Raji (cell line): Measurements from ENCODE around the gene AP3D1.

ENCODE experiments used
- POLR2A ChIP-seq: IDR thresholded peaks from 2 replicates; pipeline ENCODE4 v1.6.1; 2011; ENCODE audit warnings: low read depth, low read length, control low read depth; ENCODE audit not compliant: insufficient read depth

Gene AP3D1

GRCh38 chr19:2112516-2113320, 38.6 kb downstream of the AP3D1 start:
- no peak for TF ChIP-seq POLR2A

DNA sequence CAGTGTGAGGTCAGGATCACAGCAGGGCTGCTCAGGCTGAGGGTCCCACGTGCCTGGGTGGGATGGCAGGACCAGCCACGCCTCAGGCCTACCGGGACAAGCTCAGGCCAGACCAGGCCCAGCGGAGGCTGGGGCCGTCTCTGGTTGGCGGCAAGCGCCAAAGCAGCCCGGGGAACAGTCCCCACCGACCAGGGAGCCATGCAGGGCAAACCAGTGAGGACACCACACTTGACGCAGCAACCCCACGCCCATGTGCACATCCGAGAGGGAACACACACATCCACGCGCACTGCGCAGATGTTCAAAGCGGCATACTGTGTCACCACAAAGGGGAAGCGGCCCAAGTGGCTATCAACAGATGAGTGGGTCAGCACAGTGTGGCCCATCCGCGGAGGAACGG, 39.5 kb downstream of the AP3D1 start:
- TF ChIP-seq POLR2A: no peak

DNA sequence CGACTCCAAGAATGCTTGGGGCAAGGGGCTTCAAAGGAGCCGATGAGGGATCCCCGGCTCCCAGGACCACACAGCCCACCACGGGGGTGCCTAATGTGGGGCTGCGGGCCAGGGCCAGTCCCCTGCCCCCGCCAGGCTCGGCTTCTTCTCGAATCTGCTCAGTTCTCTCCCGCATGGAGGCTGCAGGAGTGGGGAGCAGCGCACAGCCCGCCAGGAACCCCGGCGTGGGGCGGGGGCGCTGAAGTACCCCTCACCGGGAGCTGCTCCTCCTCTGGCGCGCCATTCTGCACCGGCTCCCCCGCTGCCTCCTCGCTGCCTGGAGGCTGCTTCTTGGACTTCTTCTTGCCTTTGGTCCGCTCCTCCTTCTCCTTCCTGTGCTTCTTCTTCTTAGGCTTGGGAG, 39.9 kb downstream of the AP3D1 start:
- no peak for TF ChIP-seq POLR2A

- no peak for TF ChIP-seq POLR2A
These were observed 40.5 kb downstream of the AP3D1 start for GRCh38 chr19:2110822-2111221.

GRCh38 chr19:2109046-2109864, 42.1 kb downstream of the AP3D1 start:
- no peak for TF ChIP-seq POLR2A

DNA sequence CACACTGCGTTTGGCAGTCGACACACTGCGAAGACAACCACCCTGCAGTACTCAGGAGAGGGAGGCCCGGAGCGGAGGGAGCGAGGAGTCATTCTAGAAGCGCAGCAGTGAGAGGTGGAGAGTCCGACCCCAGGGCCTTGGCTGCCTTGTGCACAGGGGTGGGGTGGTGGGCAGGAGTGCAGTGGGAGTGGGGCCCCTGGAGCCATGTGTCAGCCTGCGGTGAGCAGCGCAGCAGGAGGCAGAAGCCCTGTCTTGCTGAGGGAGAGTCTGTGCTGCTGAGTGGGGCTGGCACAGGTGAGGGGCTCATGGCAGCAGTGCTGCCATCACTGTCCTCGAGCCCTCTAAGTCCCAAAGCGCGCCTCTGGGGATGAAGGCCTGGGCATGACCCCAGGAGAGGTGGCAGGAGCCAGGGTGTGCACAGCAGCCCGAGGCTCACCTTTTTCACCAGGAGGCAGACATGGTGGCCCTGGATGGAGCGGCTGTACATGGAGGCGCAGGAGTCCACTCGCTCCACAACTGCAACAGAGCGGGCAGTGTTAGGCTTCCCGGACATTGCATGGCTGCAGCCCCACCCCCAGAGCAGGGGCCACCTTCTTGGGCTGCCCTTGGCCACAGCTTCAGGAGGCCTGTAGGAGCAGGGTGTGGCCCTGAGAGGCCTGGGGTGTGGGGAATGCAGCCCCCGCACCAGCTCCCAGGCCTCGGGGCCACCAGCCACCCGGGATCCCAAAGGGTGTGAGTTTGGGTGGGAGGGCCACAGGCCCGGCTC, 42.9 kb downstream of the AP3D1 start:
- TF ChIP-seq POLR2A: no peak

GRCh38 chr19:2103045-2103707, 48.2 kb downstream of the AP3D1 start:
- no peak for TF ChIP-seq POLR2A

DNA sequence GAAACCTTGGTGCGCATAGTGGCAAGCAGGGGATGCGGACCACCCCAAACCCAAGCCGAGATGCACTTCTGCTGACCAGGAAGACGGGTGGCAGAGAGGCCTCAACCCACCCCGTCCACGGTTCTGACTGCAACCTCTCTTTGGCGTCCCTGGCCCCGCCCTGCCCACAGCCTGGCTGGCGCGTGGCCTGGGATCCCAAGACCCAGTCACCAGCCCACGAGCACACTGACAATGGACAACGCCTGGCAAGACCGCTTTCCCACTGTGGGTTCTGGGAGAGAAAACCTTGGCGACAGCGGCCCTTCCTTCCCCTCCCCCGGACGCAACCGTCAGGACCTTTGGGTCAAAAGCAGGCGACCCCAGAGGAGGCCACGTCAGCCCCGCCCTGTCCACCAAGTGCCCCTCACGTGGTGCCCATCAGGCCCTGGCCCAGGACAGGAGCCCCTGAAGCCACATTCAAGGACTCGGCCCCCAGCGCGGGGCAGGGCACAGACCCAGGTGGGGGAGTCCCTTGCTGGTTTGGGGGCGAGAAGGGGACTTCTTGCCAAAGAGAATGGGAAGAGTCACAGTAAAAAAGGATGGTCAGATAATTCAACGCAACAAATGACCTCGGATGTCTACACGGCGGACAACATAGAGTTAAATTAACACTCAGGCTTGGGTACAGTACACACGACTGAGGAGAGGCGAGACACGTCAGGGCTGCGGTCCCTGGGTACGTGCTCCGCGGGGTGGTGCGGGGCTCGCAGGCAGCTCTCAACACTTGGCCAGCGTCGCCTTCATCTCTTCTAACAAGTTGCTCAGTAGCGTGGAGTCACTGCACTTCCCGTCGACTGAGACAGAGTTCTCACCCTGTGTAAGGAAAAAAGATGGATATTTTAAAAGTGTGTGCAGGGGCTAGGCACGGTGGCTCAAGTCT, 49.7 kb downstream of the AP3D1 start:
- TF ChIP-seq POLR2A: no peak

DNA sequence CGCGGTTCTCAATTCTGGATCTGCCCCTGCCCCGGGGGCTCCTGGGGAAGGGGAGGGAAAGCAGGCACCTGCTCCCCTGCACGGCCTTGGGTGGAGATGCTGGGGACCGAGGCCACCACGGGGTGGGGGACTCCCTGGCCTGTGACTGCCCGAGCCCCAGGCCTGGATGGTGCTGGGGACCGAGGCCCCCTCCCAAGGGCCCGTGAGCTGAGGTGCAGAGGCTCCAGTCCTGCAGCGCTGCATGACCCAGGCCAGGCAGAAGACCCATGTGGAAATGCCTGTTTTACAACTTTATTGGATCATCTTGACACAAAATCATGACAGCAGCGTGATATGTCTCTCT, 50.7 kb downstream of the AP3D1 start:
- no peak for TF ChIP-seq POLR2A

DNA sequence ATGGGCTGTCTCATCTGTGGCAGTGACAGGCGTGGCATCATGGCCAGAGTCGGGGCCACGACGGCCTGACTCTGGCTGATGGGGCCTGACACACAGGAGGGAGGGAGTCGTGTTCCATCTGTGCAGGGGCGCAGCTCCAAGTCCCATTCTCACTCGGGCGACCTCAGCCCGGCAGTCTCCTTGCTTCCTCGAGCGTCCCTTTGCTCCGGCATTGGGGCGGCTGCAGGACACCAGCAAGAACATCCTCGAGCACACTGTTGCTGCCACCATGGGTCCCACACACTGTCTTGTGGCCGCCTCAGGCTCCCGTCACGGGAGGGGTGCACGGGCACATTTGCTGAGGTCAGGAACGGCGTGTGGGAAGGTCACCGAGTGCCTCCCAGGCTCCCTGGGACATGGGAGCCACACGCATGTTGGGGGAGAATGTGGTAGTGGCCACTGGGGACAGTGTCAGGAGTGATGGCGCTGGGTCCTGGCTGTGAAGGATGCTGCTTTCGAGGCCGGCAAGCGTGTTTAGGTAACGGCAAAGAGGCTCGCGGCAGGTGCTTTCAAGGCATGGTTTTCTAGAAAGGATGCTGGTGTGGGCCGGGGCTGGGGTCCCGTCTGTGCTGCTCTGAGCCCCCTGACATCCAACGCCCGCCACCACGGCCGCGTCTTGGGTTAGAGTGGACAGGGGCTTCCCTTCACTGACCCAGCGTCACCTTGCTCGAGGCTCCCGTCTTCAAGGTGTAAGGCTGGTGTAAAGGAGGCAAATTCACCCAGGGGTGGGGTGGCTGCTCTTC, 51.2 kb downstream of the AP3D1 start:
- no peak for TF ChIP-seq POLR2A

GRCh38 chr19:2099054-2099501, 52.3 kb downstream of the AP3D1 start:
- TF ChIP-seq POLR2A: no peak

DNA sequence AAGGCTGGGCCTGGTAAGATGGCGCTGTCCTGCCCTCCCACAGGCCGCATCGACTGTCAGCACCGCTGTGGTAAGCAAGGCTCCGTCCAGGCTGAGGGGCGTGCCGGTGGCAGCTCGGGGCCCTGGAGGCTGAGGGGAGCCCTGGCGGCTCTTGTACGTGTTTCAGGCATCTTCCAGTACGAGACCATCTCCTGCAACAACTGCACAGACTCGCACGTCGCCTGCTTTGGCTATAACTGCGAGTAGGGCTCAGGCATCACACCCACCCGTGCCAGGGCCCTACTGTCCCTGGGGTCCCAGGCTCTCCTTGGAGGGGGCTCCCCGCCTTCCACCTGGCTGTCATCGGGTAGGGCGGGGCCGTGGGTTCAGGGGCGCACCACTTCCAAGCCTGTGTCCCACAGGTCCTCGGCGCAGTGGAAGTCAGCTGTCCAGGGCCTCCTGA, 53.5 kb downstream of the AP3D1 start:
- TF ChIP-seq POLR2A: no peak

- TF ChIP-seq POLR2A: no peak; the same call in 1 of the 2 replicates
These were observed 54.0 kb downstream of the AP3D1 start for GRCh38 chr19:2097203-2097885.
